GM19328 (cell line): ENCODE data around the gene PEX14.

Experiments
- ATAC-seq: cut with Tn5 transposase; IDR thresholded peaks from one replicate; pipeline ENCODE4 v1.9.1; 2021; ENCODE audit warnings: mild to moderate bottlenecking, moderate library complexity; ENCODE audit not compliant: unreplicated experiment

PEX14 gene

GRCh38 chr1:10642403-10643080 is 167.8 kb downstream of the PEX14 start:
- no peak for ATAC-seq

GRCh38 chr1:10643607-10644306 is 169.0 kb downstream of the PEX14 start:
- no peak for ATAC-seq

GRCh38 chr1:10644307-10645128 is 169.8 kb downstream of the PEX14 start:
- no peak for ATAC-seq

GRCh38 chr1:10646347-10646861 is 171.7 kb downstream of the PEX14 start:
- no peak for ATAC-seq

GRCh38 chr1:10647414-10648170 is 172.8 kb downstream of the PEX14 start:
- ATAC-seq: no peak

- ATAC-seq: no peak
These were observed 174.2 kb downstream of the PEX14 start for GRCh38 chr1:10648689-10649516.

- no peak for ATAC-seq
These were observed 174.9 kb downstream of the PEX14 start for GRCh38 chr1:10649517-10650201.

GRCh38 chr1:10650556-10651388 is 176.0 kb downstream of the PEX14 start:
- no peak for ATAC-seq

GRCh38 chr1:10651389-10651766 is 176.6 kb downstream of the PEX14 start:
- ATAC-seq: no peak

- ATAC-seq: no peak
These were observed 177.0 kb downstream of the PEX14 start for GRCh38 chr1:10651793-10652192.

- ATAC-seq: no peak
These were observed 177.9 kb downstream of the PEX14 start for GRCh38 chr1:10652626-10653025.

- no peak for ATAC-seq
These were observed 178.8 kb downstream of the PEX14 start for GRCh38 chr1:10653370-10654125.

GRCh38 chr1:10655002-10655401 is 180.3 kb downstream of the PEX14 start:
- no peak for ATAC-seq

- no peak for ATAC-seq
These were observed 181.7 kb downstream of the PEX14 start for GRCh38 chr1:10656431-10656830.

GRCh38 chr1:10657088-10657847 is 182.5 kb downstream of the PEX14 start:
- no peak for ATAC-seq

GRCh38 chr1:10658396-10659066 is 183.8 kb downstream of the PEX14 start:
- no peak for ATAC-seq
